ENCODE measurements around the gene ERGIC3.

Gene ERGIC3

DNA sequence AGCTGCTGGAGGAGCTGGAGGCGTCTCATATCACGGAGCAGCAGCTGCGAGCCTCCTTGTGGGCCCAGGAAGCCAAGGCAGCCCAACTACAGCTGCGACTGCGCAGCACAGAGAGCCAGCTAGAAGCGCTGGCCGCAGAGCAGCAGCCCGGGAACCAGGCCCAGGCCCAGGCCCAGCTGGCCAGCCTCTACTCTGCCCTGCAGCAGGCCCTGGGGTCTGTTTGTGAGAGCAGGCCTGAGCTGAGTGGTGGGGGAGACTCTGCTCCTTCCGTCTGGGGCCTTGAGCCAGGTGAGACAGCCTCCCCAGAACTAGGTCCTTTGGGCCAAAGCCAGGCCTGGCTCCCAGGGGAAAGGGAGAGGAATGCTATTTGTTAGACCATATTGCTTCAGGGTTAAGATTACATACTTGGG lies 44.1 kb upstream of the ERGIC3 start:
- no peak for DNase-seq
- H3K36me3 ChIP-seq (ENCODE audit: control insufficient read depth in 1 of 2, insufficient read depth in 2 of 2, low read length in 2 of 2): peaks cover 47 to 66% of the 10 kb centered on the region in 2 experiments
- no peaks in the 10 kb centered on the region for H3K79me2 ChIP-seq (ENCODE audit: control insufficient read depth, insufficient read depth, low read length, poor library complexity)
- H3K4me1 ChIP-seq (ENCODE audit: control insufficient read depth in 1 of 2, insufficient read depth in 2 of 2, low read length in 2 of 2): no peaks in the 10 kb centered on the region
- no peak overlapping the region for H3K14ac ChIP-seq (ENCODE audit: low read length)
- no peak overlapping the region for H2BK120ac ChIP-seq (ENCODE audit: insufficient read depth, low read length, poor library complexity)
- no peak overlapping the region for H3K23ac ChIP-seq (ENCODE audit: low read length)
- H3K27me3 ChIP-seq (ENCODE audit: insufficient read depth, low read length): no peaks in the 10 kb centered on the region
- peaks cover 2% of the 10 kb centered on the region for H3K9me3 ChIP-seq (ENCODE audit: insufficient read depth, low read depth, low read length)
- no peak overlapping the region for H3K9ac ChIP-seq (ENCODE audit: low read length)
- H3K79me1 ChIP-seq (ENCODE audit: low read length): no peaks in the 10 kb centered on the region
- H4K12ac ChIP-seq (ENCODE audit: low read depth, low read length): no peak overlapping the region
- no peak overlapping the region for H2BK5ac ChIP-seq (ENCODE audit: low read depth, low read length, poor library complexity)
- no peak overlapping the region for H2AK5ac ChIP-seq (ENCODE audit: low read length)
- H2AFZ ChIP-seq (ENCODE audit: insufficient read depth, low read length, poor library complexity): no peak overlapping the region
- no peak overlapping the region for H3K27ac ChIP-seq (ENCODE audit: low read depth, low read length)
- WGBS (ENCODE audit: extremely low coverage, insufficient coverage, insufficient read length): no CpG with 5 or more reads among the region's 9 CpGs
- H4K8ac ChIP-seq (ENCODE audit: low read depth, low read length): no peak overlapping the region
- H3K4me3 ChIP-seq (ENCODE audit: low read depth, low read length): no peak overlapping the region
- no peak overlapping the region for H4K91ac ChIP-seq (ENCODE audit: low read depth, low read length)
- H2BK12ac ChIP-seq (ENCODE audit: low read length): no peak overlapping the region
- no peak overlapping the region for H3K4ac ChIP-seq (ENCODE audit: low read depth, low read length)
- H3K4me2 ChIP-seq (ENCODE audit: low read length): no peak overlapping the region
- H3K18ac ChIP-seq (ENCODE audit: low read length): no peak overlapping the region

DNA sequence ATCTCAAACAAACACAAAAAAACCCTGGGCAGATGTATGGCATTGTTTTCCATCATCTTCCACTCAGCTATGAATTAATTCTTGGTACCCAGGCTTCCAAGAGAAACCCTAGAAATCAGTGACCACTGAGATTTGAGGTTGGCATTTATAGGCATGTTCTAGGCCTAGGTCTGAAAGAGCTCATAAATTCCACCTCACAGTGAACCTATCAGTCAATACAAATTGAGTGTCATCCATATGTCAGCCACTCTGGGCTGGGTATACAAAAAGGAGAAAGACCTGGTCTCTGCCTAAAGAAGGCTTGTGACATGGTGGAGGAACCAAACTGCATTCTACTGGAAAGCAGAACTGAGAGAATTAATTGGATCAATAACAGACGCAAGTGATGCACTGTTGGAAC lies 42.6 kb upstream of the ERGIC3 start:
- H2BK5ac ChIP-seq (ENCODE audit: low read depth, low read length, poor library complexity): no peak overlapping the region
- no peak overlapping the region for H4K12ac ChIP-seq (ENCODE audit: low read depth, low read length)
- no peak overlapping the region for H4K91ac ChIP-seq (ENCODE audit: low read depth, low read length)
- H2BK12ac ChIP-seq (ENCODE audit: low read length): no peak overlapping the region
- no peak overlapping the region for H4K8ac ChIP-seq (ENCODE audit: low read depth, low read length)
- H2AFZ ChIP-seq (ENCODE audit: insufficient read depth, low read length, poor library complexity): no peak overlapping the region
- no peak for DNase-seq
- H3K79me2 ChIP-seq (ENCODE audit: control insufficient read depth, insufficient read depth, low read length, poor library complexity): no peaks in the 10 kb centered on the region
- no peak overlapping the region for H3K9ac ChIP-seq (ENCODE audit: low read length)
- H2AK5ac ChIP-seq (ENCODE audit: low read length): no peak overlapping the region
- H3K4me3 ChIP-seq (ENCODE audit: low read depth, low read length): no peak overlapping the region
- H2BK120ac ChIP-seq (ENCODE audit: insufficient read depth, low read length, poor library complexity): no peak overlapping the region
- no peak overlapping the region for H3K23ac ChIP-seq (ENCODE audit: low read length)
- H3K9me3 ChIP-seq (ENCODE audit: insufficient read depth, low read depth, low read length): peaks cover 2% of the 10 kb centered on the region
- H3K79me1 ChIP-seq (ENCODE audit: low read length): no peaks in the 10 kb centered on the region
- H3K27me3 ChIP-seq (ENCODE audit: insufficient read depth, low read length): no peaks in the 10 kb centered on the region
- no peak overlapping the region for H3K27ac ChIP-seq (ENCODE audit: low read depth, low read length)
- no peak overlapping the region for H3K14ac ChIP-seq (ENCODE audit: low read length)
- no peak overlapping the region for H3K4me2 ChIP-seq (ENCODE audit: low read length)
- no peaks in the 10 kb centered on the region for H3K4me1 ChIP-seq (ENCODE audit: control insufficient read depth in 1 of 2, insufficient read depth in 2 of 2, low read length in 2 of 2)
- no peak overlapping the region for H3K4ac ChIP-seq (ENCODE audit: low read depth, low read length)
- peaks cover 53 to 72% of the 10 kb centered on the region in 2 experiments for H3K36me3 ChIP-seq (ENCODE audit: control insufficient read depth in 1 of 2, insufficient read depth in 2 of 2, low read length in 2 of 2)
- WGBS (ENCODE audit: extremely low coverage, insufficient coverage, insufficient read length): no CpG with 5 or more reads among the region's 1 CpG
- H3K18ac ChIP-seq (ENCODE audit: low read length): no peak overlapping the region

DNA sequence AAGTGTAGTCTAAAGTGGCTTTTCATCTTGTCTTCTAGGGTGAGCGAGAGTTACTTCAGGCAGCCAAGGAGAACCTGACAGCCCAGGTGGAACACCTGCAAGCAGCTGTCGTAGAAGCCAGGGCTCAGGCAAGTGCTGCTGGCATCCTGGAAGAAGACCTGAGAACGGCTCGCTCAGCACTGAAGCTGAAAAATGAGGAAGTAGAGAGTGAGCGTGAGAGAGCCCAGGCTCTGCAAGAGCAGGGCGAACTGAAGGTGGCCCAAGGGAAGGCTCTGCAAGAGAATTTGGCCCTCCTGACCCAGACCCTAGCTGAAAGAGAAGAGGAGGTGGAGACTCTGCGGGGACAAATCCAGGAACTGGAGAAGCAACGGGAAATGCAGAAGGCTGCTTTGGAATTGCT lies 39.5 kb upstream of the ERGIC3 start:
- Histone ChIP-seq H3K27me3 (ENCODE audit: insufficient read depth, low read length) (no peaks in the 10 kb centered on the region), H3K4me2 (ENCODE audit: low read length) (no peak overlapping the region), H3K4me1 (ENCODE audit: control insufficient read depth in 1 of 2, insufficient read depth in 2 of 2, low read length in 2 of 2) (no peaks in the 10 kb centered on the region), H2BK120ac (ENCODE audit: insufficient read depth, low read length, poor library complexity) (no peak overlapping the region), H3K4ac (ENCODE audit: low read depth, low read length) (no peak overlapping the region), H4K91ac (ENCODE audit: low read depth, low read length) (no peak overlapping the region), H3K4me3 (ENCODE audit: low read depth, low read length) (no peak overlapping the region), H3K27ac (ENCODE audit: low read depth, low read length) (no peak overlapping the region), H3K79me1 (ENCODE audit: low read length) (no peaks in the 10 kb centered on the region), H2AFZ (ENCODE audit: insufficient read depth, low read length, poor library complexity) (no peak overlapping the region), H3K9me3 (ENCODE audit: insufficient read depth, low read depth, low read length) (no peaks in the 10 kb centered on the region), H3K18ac (ENCODE audit: low read length) (no peak overlapping the region), H4K12ac (ENCODE audit: low read depth, low read length) (no peak overlapping the region), H3K9ac (ENCODE audit: low read length) (no peak overlapping the region), H2BK5ac (ENCODE audit: low read depth, low read length, poor library complexity) (no peak overlapping the region), H2BK12ac (ENCODE audit: low read length) (no peak overlapping the region), H2AK5ac (ENCODE audit: low read length) (no peak overlapping the region), H3K79me2 (ENCODE audit: control insufficient read depth, insufficient read depth, low read length, poor library complexity) (no peaks in the 10 kb centered on the region), H3K36me3 (ENCODE audit: control insufficient read depth in 1 of 2, insufficient read depth in 2 of 2, low read length in 2 of 2) (peaks cover 51 to 65% of the 10 kb centered on the region in 2 experiments), H3K23ac (ENCODE audit: low read length) (no peak overlapping the region), H3K14ac (ENCODE audit: low read length) (no peak overlapping the region), H4K8ac (ENCODE audit: low read depth, low read length) (no peak overlapping the region)
- WGBS (ENCODE audit: extremely low coverage, insufficient coverage, insufficient read length): no CpG with 5 or more reads among the region's 8 CpGs
- no peak for DNase-seq

DNA sequence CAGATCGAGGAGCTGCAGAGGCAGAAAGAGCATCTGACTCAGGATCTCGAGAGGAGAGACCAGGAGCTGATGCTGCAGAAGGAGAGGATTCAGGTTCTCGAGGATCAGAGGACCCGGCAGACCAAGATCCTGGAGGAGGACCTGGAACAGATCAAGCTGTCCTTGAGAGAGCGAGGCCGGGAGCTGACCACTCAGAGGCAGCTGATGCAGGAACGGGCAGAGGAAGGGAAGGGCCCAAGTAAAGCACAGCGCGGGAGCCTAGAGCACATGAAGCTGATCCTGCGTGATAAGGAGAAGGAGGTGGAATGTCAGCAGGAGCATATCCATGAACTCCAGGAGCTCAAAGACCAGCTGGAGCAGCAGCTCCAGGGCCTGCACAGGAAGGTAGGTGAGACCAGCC lies 38.6 kb upstream of the ERGIC3 start:
- Histone ChIP-seq H3K18ac (ENCODE audit: low read length) (no peak overlapping the region), H3K23ac (ENCODE audit: low read length) (no peak overlapping the region), H2AK5ac (ENCODE audit: low read length) (no peak overlapping the region), H4K91ac (ENCODE audit: low read depth, low read length) (no peak overlapping the region), H3K27ac (ENCODE audit: low read depth, low read length) (no peak overlapping the region), H2BK120ac (ENCODE audit: insufficient read depth, low read length, poor library complexity) (no peak overlapping the region), H3K36me3 (ENCODE audit: control insufficient read depth in 1 of 2, insufficient read depth in 2 of 2, low read length in 2 of 2) (peaks cover 51 to 63% of the 10 kb centered on the region in 2 experiments), H3K27me3 (ENCODE audit: insufficient read depth, low read length) (no peaks in the 10 kb centered on the region), H3K4me3 (ENCODE audit: low read depth, low read length) (no peak overlapping the region), H4K12ac (ENCODE audit: low read depth, low read length) (no peak overlapping the region), H3K9ac (ENCODE audit: low read length) (no peak overlapping the region), H3K4me1 (ENCODE audit: control insufficient read depth in 1 of 2, insufficient read depth in 2 of 2, low read length in 2 of 2) (no peaks in the 10 kb centered on the region), H3K9me3 (ENCODE audit: insufficient read depth, low read depth, low read length) (no peaks in the 10 kb centered on the region), H2BK5ac (ENCODE audit: low read depth, low read length, poor library complexity) (no peak overlapping the region), H3K14ac (ENCODE audit: low read length) (no peak overlapping the region), H3K79me1 (ENCODE audit: low read length) (no peaks in the 10 kb centered on the region), H3K79me2 (ENCODE audit: control insufficient read depth, insufficient read depth, low read length, poor library complexity) (no peaks in the 10 kb centered on the region), H4K8ac (ENCODE audit: low read depth, low read length) (no peak overlapping the region), H2BK12ac (ENCODE audit: low read length) (no peak overlapping the region), H2AFZ (ENCODE audit: insufficient read depth, low read length, poor library complexity) (no peak overlapping the region), H3K4me2 (ENCODE audit: low read length) (no peak overlapping the region), H3K4ac (ENCODE audit: low read depth, low read length) (no peak overlapping the region)
- no peak for DNase-seq
- no CpG with 5 or more reads among the region's 10 CpGs for WGBS (ENCODE audit: extremely low coverage, insufficient coverage, insufficient read length)
